ENCODE results near the gene GRM4.

DNA sequence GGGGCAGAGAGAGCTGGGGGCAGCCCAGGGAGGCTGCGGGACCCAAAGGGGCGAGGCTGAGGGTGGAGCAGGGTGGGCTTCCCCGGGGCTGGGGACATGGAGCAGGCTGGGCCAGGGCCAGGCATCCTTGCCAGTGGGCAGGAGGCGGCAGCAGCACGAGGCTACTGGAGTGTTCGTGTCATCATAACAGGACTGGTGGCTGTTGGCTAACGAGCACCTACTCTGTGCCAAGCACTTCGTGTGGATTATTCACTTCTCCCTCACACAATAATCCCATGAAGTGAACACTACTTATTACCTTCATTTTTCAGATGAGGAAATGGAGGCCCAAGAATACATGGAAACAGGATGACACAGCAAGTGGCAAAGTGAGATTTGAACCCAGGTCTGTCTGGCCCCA is 41.7 kb downstream of the GRM4 start:
- TF ChIP-seq EZH2phosphoT487 (IDR thresholded peaks at IDR 0.05): no peak
- TF ChIP-seq, protein P1, sequence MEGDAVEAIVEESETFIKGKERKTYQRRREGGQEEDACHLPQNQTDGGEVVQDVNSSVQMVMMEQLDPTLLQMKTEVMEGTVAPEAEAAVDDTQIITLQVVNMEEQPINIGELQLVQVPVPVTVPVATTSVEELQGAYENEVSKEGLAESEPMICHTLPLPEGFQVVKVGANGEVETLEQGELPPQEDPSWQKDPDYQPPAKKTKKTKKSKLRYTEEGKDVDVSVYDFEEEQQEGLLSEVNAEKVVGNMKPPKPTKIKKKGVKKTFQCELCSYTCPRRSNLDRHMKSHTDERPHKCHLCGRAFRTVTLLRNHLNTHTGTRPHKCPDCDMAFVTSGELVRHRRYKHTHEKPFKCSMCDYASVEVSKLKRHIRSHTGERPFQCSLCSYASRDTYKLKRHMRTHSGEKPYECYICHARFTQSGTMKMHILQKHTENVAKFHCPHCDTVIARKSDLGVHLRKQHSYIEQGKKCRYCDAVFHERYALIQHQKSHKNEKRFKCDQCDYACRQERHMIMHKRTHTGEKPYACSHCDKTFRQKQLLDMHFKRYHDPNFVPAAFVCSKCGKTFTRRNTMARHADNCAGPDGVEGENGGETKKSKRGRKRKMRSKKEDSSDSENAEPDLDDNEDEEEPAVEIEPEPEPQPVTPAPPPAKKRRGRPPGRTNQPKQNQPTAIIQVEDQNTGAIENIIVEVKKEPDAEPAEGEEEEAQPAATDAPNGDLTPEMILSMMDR (IDR thresholded peaks at IDR 0.05): no peak
